Sigmoid colon (tissue), 7 donors: ENCODE data around the gene PPP1R7. TPM values are rescaled to one million over a fixed set of nuclear protein-coding genes. Genes with fewer than 3 reads are reported as not detected.

Source experiments
- DNase-seq: peaks from one replicate; pipeline ENCODE4 v3.0.0-alpha.2; 2019
- H3K27ac ChIP-seq, 4 donors: fragments of 200-600 bp; sonication (generic); one replicate each; pipeline ENCODE4 v1.5.1; 2016 to 2019; ENCODE audit warnings: mild to moderate bottlenecking in 1 of 4
- H3K27me3 ChIP-seq, 3 donors: fragments of 200-600 bp; sonication (generic); one replicate each; pipeline ENCODE4 v1.5.1; 2019; ENCODE audit warnings: mild to moderate bottlenecking in 1 of 3
- H3K36me3 ChIP-seq, 4 donors: fragments of 200-600 bp; sonication (generic); one replicate each; pipeline ENCODE4 v1.5.1; 2016 to 2019
- H3K4me1 ChIP-seq, 4 donors: fragments of 200-600 bp; sonication (generic); one replicate each; pipeline ENCODE4 v1.5.1; 2017 to 2019
- H3K4me3 ChIP-seq, 4 donors: fragments of 200-600 bp; sonication (generic); one replicate each; pipeline ENCODE4 v1.5.1; 2017 to 2019; ENCODE audit warnings: mild to moderate bottlenecking in 2 of 4, moderate library complexity in 1 of 4
- H3K9me3 ChIP-seq, 4 donors: fragments of 200-600 bp in 3 of 4; sonication (generic) in 3 of 4; one replicate each; pipeline versions ENCODE4 v1.5.1 to v1.6.1; 2013 to 2019
- EP300 ChIP-seq, 4 donors: sonication (generic); formaldehyde crosslinking; IDR thresholded peaks; one replicate each; pipeline ENCODE4 v1.6.1; 2017; ENCODE audit warnings: antibody characterized with exemption in 4 of 4
- POLR2A ChIP-seq, 2 donors: fragments of 450-650 bp; IDR thresholded peaks; one replicate each; pipeline ENCODE4 v1.6.1; 2016; ENCODE audit warnings: antibody characterized with exemption in 2 of 2, mild to moderate bottlenecking in 2 of 2, moderate library complexity in 2 of 2
- POLR2AphosphoS5 ChIP-seq, 4 donors: sonication (generic); formaldehyde crosslinking; IDR thresholded peaks; one replicate each; pipeline ENCODE4 v1.6.1; 2017; ENCODE audit warnings: antibody characterized with exemption in 4 of 4
- WGBS, 2 donors: extraction: QIAGEN DNeasy Blood & Tissue Kit; methylation state at CpG; one replicate each; pipeline ENCODE4 v1.1.7; 2013; 5-methylcytosine and 5-hydroxymethylcytosine counted together
- intact Hi-C: fragments of 100-400 bp; cut with DNase I; formaldehyde crosslinking; loops from one replicate; pipeline ENCODE4 v1.15.1; 2023
- polyA plus RNA-seq, 3 donors: library from polyadenylated mRNA; stranded (reverse); fragments of 200-250 nt; gene quantifications; one replicate each; pipeline ENCODE4 v1.2.3, GENCODE V29; 2013
- total RNA-seq, 4 donors: library from RNA; depleted of rRNA; stranded (reverse); fragments of >200 nt; gene quantifications; one replicate each; pipeline ENCODE4 v1.1.0, GENCODE V29; 2016
- TF ChIP-seq, protein P1 (sequence below), 4 experiments: fragments of 450-650 bp in 3 of 4; fragments of 200-600 bp in 1 of 4; IDR thresholded peaks; one replicate each; pipeline ENCODE4 v1.5.1; 2016 to 2019; ENCODE audit warnings: antibody characterized with exemption in 4 of 4, mild to moderate bottlenecking in 3 of 4, moderate library complexity in 2 of 4
- donor health status: healthy with polysubstance abuse.
- donor health status: Bipolar disorder and iron deficiency.
- donor health status: healthy.

PPP1R7 gene
- total and polyA plus RNA-seq, 7 donors = 41.3 to 89.7 (median 63.5) TPM

DNA sequence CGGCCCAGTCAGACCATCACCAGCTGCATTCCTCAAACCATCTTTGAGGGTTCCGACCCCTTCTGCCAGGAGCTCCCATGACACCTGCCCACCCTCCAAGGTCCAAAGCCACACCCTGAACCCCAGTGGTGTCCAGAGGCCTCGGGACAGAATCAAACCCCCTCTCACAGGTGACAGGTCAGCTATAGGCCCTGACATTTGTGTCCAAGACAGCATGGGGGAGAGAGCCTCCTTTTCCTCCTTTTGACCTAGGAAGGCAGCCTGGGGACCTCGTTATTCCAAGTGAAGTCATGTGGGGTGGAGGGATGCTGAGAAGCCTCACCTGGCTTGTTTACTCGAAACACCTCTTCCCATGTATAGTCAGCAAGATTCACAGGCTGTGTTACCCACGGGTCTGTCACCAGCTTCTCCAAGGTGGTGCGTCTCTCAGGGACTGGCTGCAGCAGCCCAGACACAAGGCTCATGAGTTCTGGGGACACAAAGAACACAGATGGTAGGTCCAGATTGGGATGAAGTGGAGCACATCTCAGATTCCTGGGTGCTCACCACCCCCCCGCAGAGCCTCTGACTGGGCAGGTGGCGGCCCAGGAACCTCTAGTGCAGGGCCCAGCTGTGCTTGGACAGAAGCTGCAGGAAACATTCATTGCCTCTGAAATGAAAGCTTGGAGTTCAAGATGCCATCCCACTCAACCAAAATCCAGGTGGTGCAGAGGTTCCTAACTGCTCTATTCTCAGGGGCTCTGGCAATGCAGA lies 43.1 kb upstream of the PPP1R7 start:
- intact Hi-C loops = no loop called here
- H3K27me3 ChIP-seq = no peaks in the 10 kb centered on the region
- no peaks in the 10 kb centered on the region for H3K36me3 ChIP-seq
- TF ChIP-seq, protein P1, sequence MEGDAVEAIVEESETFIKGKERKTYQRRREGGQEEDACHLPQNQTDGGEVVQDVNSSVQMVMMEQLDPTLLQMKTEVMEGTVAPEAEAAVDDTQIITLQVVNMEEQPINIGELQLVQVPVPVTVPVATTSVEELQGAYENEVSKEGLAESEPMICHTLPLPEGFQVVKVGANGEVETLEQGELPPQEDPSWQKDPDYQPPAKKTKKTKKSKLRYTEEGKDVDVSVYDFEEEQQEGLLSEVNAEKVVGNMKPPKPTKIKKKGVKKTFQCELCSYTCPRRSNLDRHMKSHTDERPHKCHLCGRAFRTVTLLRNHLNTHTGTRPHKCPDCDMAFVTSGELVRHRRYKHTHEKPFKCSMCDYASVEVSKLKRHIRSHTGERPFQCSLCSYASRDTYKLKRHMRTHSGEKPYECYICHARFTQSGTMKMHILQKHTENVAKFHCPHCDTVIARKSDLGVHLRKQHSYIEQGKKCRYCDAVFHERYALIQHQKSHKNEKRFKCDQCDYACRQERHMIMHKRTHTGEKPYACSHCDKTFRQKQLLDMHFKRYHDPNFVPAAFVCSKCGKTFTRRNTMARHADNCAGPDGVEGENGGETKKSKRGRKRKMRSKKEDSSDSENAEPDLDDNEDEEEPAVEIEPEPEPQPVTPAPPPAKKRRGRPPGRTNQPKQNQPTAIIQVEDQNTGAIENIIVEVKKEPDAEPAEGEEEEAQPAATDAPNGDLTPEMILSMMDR (IDR thresholded peaks at IDR 0.05) = no peak
- no peak for TF ChIP-seq EP300 (IDR thresholded peaks at IDR 0.05)
- no peak for TF ChIP-seq POLR2A (IDR thresholded peaks at IDR 0.05)
- no peak for TF ChIP-seq POLR2AphosphoS5 (IDR thresholded peaks at IDR 0.05)
- H3K9me3 ChIP-seq = no peaks in the 10 kb centered on the region
- peak; percentile 39 for DNase-seq
- WGBS, 2 donors = 91 to 95% methylated on average over 9 of the region's 9 CpGs
- no peak overlapping the region for H3K27ac ChIP-seq
- peaks cover 0 to 9% (median 9%) of the 10 kb centered on the region in 4 donors for H3K4me1 ChIP-seq
- no peak overlapping the region for H3K4me3 ChIP-seq

DNA sequence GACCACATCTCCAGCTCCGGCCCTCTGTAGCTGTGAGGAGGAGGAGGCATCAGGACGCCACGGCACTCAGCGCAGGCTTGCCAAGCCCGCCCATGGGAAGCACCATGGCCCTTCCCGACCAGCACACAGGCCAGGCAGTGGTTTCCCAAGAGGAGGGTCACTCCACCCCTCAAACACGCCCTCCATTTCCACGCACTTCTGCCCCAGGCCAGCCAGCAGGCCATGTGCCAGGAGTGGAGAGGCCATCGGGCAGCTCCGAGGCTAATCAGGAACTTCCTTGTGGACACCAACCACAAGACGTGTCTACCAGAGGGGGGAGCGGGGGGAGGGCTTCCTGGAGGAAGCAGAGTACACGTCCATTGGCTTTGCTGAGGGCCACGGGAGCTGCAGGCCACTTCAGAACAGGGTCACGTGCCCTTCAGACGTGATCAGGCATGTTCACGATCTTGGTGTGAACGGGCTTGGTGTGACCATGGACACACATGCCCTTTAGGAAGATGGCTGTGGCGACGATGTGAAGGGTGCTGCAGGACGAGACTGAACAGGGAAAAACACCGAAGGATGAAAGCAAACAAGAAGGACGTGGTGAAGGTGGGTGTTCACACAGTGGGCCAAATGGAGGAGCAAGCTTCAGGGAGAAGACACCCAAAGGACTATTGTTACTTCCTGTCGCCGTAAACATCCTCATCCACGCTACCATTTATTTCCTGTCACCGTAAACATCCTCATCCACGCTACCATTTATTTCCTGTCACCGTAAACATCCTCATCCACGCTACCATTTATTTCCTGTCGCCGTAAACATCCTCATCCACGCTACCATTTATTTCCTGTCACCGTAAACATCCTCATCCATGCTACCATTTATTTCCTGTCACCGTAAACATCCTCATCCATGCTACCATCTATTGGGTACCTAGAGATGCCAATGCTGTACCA lies 41.7 kb upstream of the PPP1R7 start:
- no peaks in the 10 kb centered on the region for H3K9me3 ChIP-seq
- no peak overlapping the region for H3K4me3 ChIP-seq
- WGBS, 2 donors = 75 to 86% methylated on average over 35 of the region's 35 CpGs
- H3K27me3 ChIP-seq = no peaks in the 10 kb centered on the region
- intact Hi-C loops = no loop called here
- no peaks in the 10 kb centered on the region for H3K36me3 ChIP-seq
- no peaks in the 10 kb centered on the region for H3K4me1 ChIP-seq
- no peak overlapping the region for H3K27ac ChIP-seq
- TF ChIP-seq EP300 (IDR thresholded peaks at IDR 0.05) = no peak
- TF ChIP-seq, protein P1 (IDR thresholded peaks at IDR 0.05) = no peak
- DNase-seq = peak; percentile 40

DNA sequence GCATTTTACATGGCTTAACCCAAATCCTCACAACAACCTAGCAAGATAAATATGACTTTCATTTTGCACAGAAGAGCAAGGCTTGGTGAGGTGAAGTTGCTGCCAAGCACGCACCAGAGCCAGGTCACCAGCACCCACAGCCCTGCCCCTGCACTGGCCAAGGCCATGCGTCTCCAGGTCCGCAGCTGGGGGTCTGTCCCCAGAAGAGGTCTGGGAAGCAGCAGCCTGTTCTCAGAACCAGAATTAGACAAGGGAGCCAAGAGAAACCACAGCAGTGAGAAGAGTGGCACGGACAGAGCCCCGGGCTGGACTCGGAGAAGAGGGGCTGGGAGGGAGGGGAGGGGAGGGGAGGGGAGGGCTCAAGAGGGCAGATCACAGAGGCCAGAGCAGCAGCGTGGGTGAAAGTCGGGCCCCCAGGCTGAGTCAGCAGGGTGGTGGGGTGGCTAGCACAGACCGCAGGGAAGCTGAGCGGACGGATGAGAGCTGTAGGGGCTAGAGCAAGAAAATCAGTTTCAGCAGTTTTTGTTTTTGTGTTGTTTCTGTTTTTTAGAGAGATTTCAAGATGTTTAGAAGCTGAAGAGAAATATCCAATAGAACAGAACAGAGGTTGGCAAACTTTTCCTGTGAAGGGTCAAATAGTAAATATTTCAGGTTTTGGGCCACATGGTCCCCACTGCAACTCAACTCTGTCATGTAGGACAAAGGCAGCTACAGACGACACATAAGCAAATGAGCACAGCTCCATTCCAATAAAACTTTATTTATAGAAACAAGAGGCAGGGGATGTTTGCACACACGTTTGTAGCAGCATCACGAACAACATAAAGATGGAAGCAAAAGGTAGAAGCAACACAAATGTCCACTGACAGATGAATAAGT lies 40.8 kb upstream of the PPP1R7 start:
- H3K4me1 ChIP-seq = no peaks in the 10 kb centered on the region
- no peak overlapping the region for H3K4me3 ChIP-seq
- no peak overlapping the region for H3K27ac ChIP-seq
- TF ChIP-seq POLR2A (IDR thresholded peaks at IDR 0.05) (no peak), EP300 (IDR thresholded peaks at IDR 0.05) (no peak), POLR2AphosphoS5 (IDR thresholded peaks at IDR 0.05) (no peak)
- TF ChIP-seq, protein P1 (IDR thresholded peaks at IDR 0.05) = no peak
- H3K27me3 ChIP-seq = no peaks in the 10 kb centered on the region
- 81 to 91% methylated on average over 14 of the region's 14 CpGs for WGBS, 2 donors
- no peaks in the 10 kb centered on the region for H3K9me3 ChIP-seq
- no peaks in the 10 kb centered on the region for H3K36me3 ChIP-seq
- DNase-seq = peak; percentile 22
- intact Hi-C loops = no loop called here

DNA sequence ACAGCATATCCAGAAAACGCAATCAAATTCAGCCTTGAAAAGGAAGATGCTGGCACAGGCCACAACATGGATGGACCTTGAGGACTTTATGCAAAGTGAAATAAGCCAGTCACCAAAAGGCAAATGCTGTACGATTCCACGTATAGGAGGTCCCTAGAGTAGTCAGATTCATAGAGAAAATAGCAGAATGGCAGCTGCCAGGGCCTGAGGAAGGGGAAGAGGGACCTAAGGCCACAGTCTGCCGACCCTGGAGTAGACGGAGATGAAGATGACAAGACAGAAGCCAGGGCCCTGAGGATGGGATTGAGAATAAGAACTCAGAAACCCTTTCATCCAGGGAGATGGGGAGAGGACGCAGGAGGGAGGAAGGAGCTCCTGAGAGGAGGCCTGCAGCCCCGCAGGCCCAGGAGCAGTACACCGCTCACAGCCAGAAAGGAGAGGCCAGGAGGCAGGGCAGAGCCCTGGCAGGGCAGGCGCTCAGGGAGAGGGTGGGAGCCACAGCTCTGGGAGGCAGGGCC lies 40.1 kb upstream of the PPP1R7 start:
- peak; percentile 46 for DNase-seq
- WGBS, 2 donors = 85 to 91% methylated on average over 9 of the region's 9 CpGs
- no peaks in the 10 kb centered on the region for H3K27me3 ChIP-seq
- H3K9me3 ChIP-seq = no peaks in the 10 kb centered on the region
- intact Hi-C loops = no loop called here
- H3K4me1 ChIP-seq = no peaks in the 10 kb centered on the region
- H3K27ac ChIP-seq = no peak overlapping the region
- no peak for TF ChIP-seq POLR2A (IDR thresholded peaks at IDR 0.05)
- TF ChIP-seq, protein P1 (IDR thresholded peaks at IDR 0.05) = no peak
- no peak for TF ChIP-seq EP300 (IDR thresholded peaks at IDR 0.05)
- no peak for TF ChIP-seq POLR2AphosphoS5 (IDR thresholded peaks at IDR 0.05)
- no peaks in the 10 kb centered on the region for H3K36me3 ChIP-seq
- no peak overlapping the region for H3K4me3 ChIP-seq
